Thoracic aorta (tissue), 2 donors: ENCODE results near the gene SIK3. TPM values are rescaled to one million over a fixed set of nuclear protein-coding genes. Genes with fewer than 3 reads are reported as not detected.
"Not testable (repeated sequence)": the region's sequence is repeated elsewhere in the genome, so short reads cannot be mapped to it uniquely, and the experiment has no call there.

Experiments used
- ATAC-seq: fragments of 150-250 bp; one replicate; pipeline ENCODE4 v1.8.0; 2017; ENCODE audit warnings: low read depth; ENCODE audit not compliant: insufficient number of reproducible peaks, low FRiP score
- DNase-seq: peaks from one replicate; pipeline ENCODE4 v3.0.0-alpha.2; 2020; ENCODE audit warnings: low spot score
- H3K27ac ChIP-seq, 2 donors: fragments of 200-600 bp; sonication (generic); 1 replicate in 1 of 2; 2 replicates in 1 of 2; pipeline ENCODE4 v1.5.1; 2016; ENCODE audit warnings: mild to moderate bottlenecking in 2 of 2, moderate library complexity in 2 of 2
- H3K27me3 ChIP-seq: fragments of 200-600 bp; sonication (generic); replicated peaks from 2 replicates; pipeline ENCODE4 v1.6.0; 2016; ENCODE audit warnings: mild to moderate bottlenecking; ENCODE audit not compliant: insufficient read depth
- H3K36me3 ChIP-seq: fragments of 200-600 bp; sonication (generic); one replicate; pipeline ENCODE4 v1.5.1; 2016
- H3K4me1 ChIP-seq, 2 donors: fragments of 200-600 bp; sonication (generic); 1 replicate in 1 of 2; 2 replicates in 1 of 2; pipeline versions ENCODE4 v1.5.1 to v1.6.0; 2016; ENCODE audit warnings: low read depth in 2 of 2, mild to moderate bottlenecking in 1 of 2; ENCODE audit not compliant: control insufficient read depth in 1 of 2
- H3K4me3 ChIP-seq: fragments of 200-600 bp; sonication (generic); 2 replicates; pipeline ENCODE4 v1.5.1; 2016; ENCODE audit warnings: mild to moderate bottlenecking
- H3K9me3 ChIP-seq: fragments of 200-600 bp; sonication (generic); 2 replicates; pipeline ENCODE4 v1.5.1; 2016
- total RNA-seq, 2 donors: library from RNA; depleted of rRNA; stranded (reverse); fragments of >200 nt; gene quantifications; one replicate each; pipeline versions ENCODE4 v1.1.0 to v1.2.3, GENCODE V29; 2016
- TF ChIP-seq, protein P1 (sequence below): fragments of 200-600 bp; sonication (generic); IDR thresholded peaks from one replicate; pipeline ENCODE4 v1.5.1; 2019; ENCODE audit warnings: antibody characterized with exemption

The SIK3 gene
- total RNA-seq, 2 donors from 2014 or later, result 32.9 to 53.7 TPM

DNA sequence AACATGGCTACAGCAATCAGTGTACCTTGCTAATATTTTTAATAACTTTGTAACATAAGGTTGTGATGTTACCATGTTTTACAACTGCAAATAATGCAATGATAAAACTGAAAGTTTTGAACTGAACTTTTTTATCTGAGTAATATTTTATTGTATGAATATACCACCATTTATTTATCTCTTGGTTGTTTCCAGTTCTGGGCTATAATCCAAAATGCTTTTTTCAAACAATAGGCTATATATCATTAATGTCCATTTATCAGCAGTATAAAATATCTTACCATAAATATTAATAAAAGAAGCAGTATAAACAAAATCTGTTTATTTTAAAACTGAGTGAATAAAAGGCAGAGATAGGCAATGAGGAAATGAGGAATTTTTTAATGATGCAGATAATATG lies 63.3 kb downstream of the SIK3 start:
- H3K27ac ChIP-seq, result no peak overlapping the region
- TF ChIP-seq, protein P1, sequence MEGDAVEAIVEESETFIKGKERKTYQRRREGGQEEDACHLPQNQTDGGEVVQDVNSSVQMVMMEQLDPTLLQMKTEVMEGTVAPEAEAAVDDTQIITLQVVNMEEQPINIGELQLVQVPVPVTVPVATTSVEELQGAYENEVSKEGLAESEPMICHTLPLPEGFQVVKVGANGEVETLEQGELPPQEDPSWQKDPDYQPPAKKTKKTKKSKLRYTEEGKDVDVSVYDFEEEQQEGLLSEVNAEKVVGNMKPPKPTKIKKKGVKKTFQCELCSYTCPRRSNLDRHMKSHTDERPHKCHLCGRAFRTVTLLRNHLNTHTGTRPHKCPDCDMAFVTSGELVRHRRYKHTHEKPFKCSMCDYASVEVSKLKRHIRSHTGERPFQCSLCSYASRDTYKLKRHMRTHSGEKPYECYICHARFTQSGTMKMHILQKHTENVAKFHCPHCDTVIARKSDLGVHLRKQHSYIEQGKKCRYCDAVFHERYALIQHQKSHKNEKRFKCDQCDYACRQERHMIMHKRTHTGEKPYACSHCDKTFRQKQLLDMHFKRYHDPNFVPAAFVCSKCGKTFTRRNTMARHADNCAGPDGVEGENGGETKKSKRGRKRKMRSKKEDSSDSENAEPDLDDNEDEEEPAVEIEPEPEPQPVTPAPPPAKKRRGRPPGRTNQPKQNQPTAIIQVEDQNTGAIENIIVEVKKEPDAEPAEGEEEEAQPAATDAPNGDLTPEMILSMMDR, result no peak
- H3K27me3 ChIP-seq, result no peaks in the 10 kb centered on the region
- H3K36me3 ChIP-seq, result no peaks in the 10 kb centered on the region
- H3K4me3 ChIP-seq, result no peak overlapping the region
- H3K4me1 ChIP-seq, result no peaks in the 10 kb centered on the region
- H3K9me3 ChIP-seq, result no peaks in the 10 kb centered on the region
- no peak for ATAC-seq
- no peak for DNase-seq

DNA sequence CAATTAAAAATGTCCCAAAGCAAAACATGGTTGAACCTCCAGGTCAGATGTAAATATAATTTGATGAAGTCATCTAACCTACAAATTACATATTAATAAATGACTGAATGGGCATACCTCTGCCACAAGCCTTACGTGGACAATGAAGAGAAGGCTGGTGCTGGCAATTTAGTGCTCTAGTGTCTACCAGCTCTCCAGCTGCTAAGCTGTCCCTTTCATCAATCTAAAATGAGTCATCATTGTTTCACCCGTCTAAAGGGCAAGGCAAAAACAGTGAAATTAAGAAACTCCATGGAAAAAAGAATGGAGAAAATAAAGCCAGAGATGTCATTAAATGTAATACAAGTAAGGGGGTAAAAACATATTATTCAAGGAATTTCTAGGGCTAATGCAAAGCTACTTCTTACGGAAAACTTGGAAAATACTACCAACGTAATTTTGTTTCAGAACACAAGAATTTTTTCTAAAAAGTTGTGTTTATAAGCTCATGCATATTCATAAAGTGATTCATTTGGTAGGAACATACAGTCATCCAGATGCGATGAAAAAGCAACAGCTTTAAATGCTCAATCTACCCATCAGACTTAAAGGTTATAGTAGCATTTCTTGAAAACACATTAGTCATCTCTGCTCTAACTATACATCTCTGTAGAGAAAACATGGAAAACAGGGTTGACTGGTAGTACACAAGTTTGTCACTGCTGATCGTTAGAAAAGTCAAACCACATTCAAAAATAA lies 71.5 kb downstream of the SIK3 start:
- TF ChIP-seq, protein P1, result no peak
- Histone ChIP-seq H3K27me3 (no peaks in the 10 kb centered on the region), H3K4me3 (no peak overlapping the region), H3K4me1 (no peaks in the 10 kb centered on the region), H3K36me3 (no peaks in the 10 kb centered on the region), H3K9me3 (no peaks in the 10 kb centered on the region), H3K27ac (no peak overlapping the region)
- ATAC-seq, result no peak
- no peak for DNase-seq

DNA sequence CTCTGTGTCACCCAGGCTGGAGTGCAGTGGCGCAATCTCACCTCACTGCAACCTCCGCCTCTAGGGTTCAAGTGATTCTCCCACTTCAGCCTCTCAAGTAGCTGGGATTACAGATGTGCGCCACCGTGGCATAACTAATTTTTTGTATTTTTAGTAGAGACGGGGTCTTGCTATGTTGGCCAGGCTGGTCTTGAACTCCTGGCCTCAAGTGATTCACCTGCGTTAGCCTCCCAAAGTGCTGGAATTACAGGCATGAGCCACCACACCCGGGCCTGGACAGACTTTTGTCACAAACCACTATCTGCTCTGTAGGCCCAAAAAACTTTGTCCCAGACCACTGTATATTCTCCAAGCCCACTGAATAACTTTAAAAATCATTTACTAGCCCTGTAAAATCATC lies 74.5 kb downstream of the SIK3 start:
- H3K27ac ChIP-seq, ATAC-seq, H3K9me3 ChIP-seq, DNase-seq, H3K4me3 ChIP-seq, H3K27me3 ChIP-seq, H3K36me3 ChIP-seq, H3K4me1 ChIP-seq: not testable (repeated sequence)

DNA sequence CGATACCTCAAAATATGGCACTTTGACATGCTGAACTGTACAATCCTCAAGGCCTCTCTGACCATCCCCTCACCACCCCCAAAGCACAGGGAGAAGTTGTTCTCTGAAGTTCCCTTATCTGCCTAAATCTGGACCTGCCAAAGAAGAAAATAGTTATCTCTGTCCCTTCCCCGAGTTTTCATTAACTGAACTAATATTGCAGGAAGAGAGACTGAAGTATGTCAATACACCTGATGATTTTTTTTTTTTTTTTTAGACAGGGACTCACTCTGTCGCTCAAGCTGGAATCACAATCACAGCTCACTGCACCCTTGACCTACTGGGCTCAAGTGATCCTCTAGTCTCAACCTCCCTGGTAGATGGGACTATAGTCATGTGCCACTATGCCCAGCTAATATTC lies 75.0 kb downstream of the SIK3 start:
- no peaks in the 10 kb centered on the region for H3K4me1 ChIP-seq
- H3K27ac ChIP-seq, result no peak overlapping the region
- DNase-seq (no peak), ATAC-seq (no peak)
- H3K27me3 ChIP-seq, result no peaks in the 10 kb centered on the region
- no peaks in the 10 kb centered on the region for H3K36me3 ChIP-seq
- TF ChIP-seq, protein P1, result no peak
- H3K9me3 ChIP-seq, result no peaks in the 10 kb centered on the region
- no peak overlapping the region for H3K4me3 ChIP-seq

DNA sequence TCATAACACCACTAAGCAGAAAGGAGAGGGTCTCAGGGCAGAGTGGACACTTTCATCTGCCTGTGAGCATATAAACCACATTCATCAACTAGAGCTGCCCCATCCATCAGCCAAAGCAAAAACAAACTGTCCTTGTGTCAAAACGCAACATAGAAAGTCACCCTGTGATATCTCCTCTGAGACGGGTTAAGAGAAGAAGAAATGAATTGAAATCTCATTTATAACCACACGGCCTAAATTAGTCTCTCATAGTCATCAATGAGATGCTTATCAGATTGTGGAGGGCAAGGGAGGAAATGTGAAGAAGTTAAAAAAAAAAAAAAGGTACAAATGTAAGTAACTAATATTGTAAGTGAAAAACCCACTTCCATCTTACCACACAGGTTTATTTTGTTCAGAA lies 75.7 kb downstream of the SIK3 start:
- TF ChIP-seq, protein P1, result no peak
- Histone ChIP-seq H3K4me3 (no peak overlapping the region), H3K9me3 (no peaks in the 10 kb centered on the region), H3K27ac (no peak overlapping the region), H3K4me1 (no peaks in the 10 kb centered on the region), H3K36me3 (no peaks in the 10 kb centered on the region), H3K27me3 (no peaks in the 10 kb centered on the region)
- ATAC-seq, result no peak
- DNase-seq, result no peak
